Upper lobe of right lung (tissue), 1 donor: ENCODE results near the gene PLEKHG4. TPM values are rescaled to one million over a fixed set of nuclear protein-coding genes. Genes with fewer than 3 reads are reported as not detected.

Experiments
- ATAC-seq: fragments of 200-7000 bp; cut with Tn5 transposase; one replicate; pipeline ENCODE4 v1.9.1; 2020; ENCODE audit warnings: mild to moderate bottlenecking, moderate library complexity
- DNase-seq: peaks from one replicate; pipeline ENCODE4 v3.0.0-alpha.2; 2020
- H3K27ac ChIP-seq: fragments of 200-600 bp; one replicate; pipeline ENCODE4 v1.8.0; 2022
- H3K27me3 ChIP-seq: fragments of 200-600 bp; one replicate; pipeline ENCODE4 v1.8.0; 2022; ENCODE audit warnings: mild to moderate bottlenecking
- H3K36me3 ChIP-seq: fragments of 200-600 bp; one replicate; pipeline ENCODE4 v1.8.0; 2022
- H3K4me1 ChIP-seq: fragments of 200-600 bp; one replicate; pipeline ENCODE4 v1.8.0; 2022
- H3K4me3 ChIP-seq: fragments of 200-600 bp; one replicate; pipeline ENCODE4 v1.8.0; 2022; ENCODE audit warnings: mild to moderate bottlenecking
- H3K9me3 ChIP-seq: fragments of 200-600 bp; one replicate; pipeline ENCODE4 v1.8.0; 2022
- intact Hi-C: fragments of 100-400 bp; cut with DNase I; formaldehyde crosslinking; loops from one replicate; pipeline ENCODE4 v1.11.0; 2022
- total RNA-seq: library from RNA; stranded (reverse); fragmentation: NEBNext Ultra II Directional; extraction: Animal tissue kit (Norgen Biotek cat#: 25700); gene quantifications from one replicate; pipeline ENCODE4 v1.2.1, GENCODE V29; 2021
- TF ChIP-seq, protein P1 (sequence below): fragments of 200-600 bp; IDR thresholded peaks from one replicate; pipeline ENCODE4 v1.8.0; 2022; ENCODE audit warnings: antibody characterized with exemption
- donor health status: DM: no; HTN: yes; CAD: no; lungs with severe emphysema.

The PLEKHG4 gene
- total RNA-seq, 1 donor from 2014 or later: 16.2 TPM

DNA sequence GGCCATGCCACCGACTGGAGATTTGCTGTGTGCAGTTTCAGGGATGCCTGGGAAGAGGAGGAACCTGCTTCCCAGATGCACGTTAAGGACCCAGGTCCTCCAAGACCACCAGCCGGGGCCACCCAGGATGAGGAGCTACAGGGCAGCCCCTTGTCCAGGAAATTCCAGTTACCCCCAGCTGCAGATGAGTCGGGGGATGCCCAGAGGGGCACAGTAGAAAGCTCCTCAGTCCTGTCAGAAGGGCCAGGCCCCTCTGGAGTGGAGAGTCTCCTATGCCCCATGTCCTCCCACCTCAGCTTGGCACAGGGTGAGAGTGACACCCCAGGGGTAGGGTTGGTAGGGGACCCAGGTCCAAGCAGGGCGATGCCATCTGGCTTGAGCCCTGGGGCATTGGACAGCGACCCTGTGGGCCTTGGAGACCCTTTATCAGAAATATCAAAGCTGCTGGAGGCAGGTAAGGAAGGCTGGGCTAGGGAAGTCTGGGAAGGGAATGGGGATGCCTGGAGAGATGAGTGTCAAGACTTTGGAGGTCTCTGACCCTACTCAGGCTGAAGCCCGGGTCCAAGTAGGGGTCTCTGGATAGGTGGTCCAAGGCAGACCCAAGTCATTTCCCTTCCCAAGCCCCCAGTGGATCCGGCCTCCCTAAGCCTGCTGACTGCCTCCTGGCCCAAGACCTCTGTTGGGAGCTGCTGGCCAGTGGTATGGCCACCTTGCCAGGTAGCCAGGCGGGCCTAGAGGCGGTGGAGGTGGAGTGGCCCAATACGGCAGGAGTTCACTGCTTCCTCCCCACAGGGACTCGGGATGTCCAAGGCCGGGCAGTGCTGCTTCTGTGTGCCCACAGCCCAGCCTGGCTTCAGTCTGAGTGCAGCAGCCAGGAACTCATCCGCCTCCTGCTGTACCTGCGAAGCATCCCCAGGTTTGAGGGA, 1.0 kb downstream of the PLEKHG4 start:
- Histone ChIP-seq H3K27me3 (no peaks in the 10 kb centered on the region), H3K9me3 (no peaks in the 10 kb centered on the region), H3K4me1 (peaks cover 15% of the 10 kb centered on the region), H3K4me3 (peak overlapping the region; percentile 68), H3K27ac (no peak overlapping the region), H3K36me3 (peaks cover 8% of the 10 kb centered on the region)
- TF ChIP-seq, protein P1, sequence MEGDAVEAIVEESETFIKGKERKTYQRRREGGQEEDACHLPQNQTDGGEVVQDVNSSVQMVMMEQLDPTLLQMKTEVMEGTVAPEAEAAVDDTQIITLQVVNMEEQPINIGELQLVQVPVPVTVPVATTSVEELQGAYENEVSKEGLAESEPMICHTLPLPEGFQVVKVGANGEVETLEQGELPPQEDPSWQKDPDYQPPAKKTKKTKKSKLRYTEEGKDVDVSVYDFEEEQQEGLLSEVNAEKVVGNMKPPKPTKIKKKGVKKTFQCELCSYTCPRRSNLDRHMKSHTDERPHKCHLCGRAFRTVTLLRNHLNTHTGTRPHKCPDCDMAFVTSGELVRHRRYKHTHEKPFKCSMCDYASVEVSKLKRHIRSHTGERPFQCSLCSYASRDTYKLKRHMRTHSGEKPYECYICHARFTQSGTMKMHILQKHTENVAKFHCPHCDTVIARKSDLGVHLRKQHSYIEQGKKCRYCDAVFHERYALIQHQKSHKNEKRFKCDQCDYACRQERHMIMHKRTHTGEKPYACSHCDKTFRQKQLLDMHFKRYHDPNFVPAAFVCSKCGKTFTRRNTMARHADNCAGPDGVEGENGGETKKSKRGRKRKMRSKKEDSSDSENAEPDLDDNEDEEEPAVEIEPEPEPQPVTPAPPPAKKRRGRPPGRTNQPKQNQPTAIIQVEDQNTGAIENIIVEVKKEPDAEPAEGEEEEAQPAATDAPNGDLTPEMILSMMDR: no peak
- intact Hi-C loops: no loop called here
- DNase-seq: no peak
- ATAC-seq: no peak

DNA sequence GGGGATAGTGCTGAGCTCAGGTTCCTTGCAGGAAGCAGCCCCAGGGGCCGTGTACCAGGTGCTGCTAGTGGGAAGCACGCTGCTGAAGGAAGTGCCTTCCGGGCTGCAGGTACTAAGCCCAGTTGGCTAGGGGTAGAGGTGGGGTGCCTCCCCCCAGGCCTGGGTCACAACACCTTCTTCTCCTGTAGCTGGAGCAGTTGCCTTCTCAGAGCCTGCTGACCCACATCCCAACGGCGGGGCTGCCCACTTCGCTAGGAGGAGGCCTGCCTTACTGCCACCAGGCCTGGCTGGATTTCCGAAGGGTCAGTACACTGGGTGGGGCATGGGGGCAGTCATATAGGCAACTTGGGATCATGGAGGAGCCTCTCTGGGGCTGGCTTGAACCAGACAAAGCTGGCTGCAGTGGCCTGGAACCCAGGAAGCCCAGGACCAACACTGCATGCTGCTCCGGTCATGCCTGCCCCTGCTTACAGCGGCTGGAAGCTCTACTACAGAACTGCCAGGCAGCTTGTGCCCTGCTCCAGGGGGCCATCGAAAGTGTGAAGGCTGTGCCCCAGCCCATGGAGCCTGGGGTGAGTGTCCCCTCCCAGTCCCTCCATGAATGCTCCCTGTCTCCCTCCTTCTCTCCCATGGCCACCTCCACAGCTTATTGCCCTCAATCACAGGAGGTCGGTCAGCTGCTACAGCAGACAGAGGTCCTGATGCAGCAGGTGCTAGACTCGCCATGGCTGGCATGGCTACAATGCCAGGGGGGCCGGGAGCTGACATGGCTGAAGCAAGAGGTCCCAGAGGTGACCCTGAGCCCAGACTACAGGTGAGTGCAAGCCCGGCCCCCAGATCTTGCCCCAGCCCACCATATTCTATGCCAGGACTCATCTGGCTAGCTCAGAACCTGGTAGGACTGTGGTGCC, 2.5 kb downstream of the PLEKHG4 start:
- intact Hi-C loops: no loop called here
- TF ChIP-seq, protein P1: no peak
- Histone ChIP-seq H3K36me3 (no peaks in the 10 kb centered on the region), H3K4me1 (peaks cover 15% of the 10 kb centered on the region), H3K27me3 (no peaks in the 10 kb centered on the region), H3K27ac (no peak overlapping the region), H3K9me3 (no peaks in the 10 kb centered on the region), H3K4me3 (no peak overlapping the region)
- ATAC-seq (no peak), DNase-seq (no peak)

DNA sequence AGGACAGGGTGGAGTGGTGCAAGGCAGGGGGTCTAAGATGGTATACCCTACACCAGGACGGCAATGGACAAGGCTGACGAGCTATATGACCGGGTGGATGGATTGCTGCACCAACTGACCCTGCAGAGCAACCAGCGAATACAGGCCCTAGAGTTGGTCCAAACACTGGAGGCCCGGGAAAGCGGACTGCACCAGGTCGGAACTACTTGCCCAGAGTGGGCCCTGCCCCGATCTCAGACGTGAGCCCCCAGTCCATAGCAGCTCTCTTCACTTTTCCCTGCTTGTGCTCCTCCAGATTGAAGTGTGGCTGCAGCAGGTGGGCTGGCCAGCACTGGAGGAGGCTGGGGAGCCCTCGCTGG, 3.1 kb downstream of the PLEKHG4 start:
- Histone ChIP-seq H3K36me3 (no peaks in the 10 kb centered on the region), H3K9me3 (no peaks in the 10 kb centered on the region), H3K4me1 (peaks cover 14% of the 10 kb centered on the region), H3K4me3 (no peak overlapping the region), H3K27ac (no peak overlapping the region), H3K27me3 (no peaks in the 10 kb centered on the region)
- TF ChIP-seq, protein P1: no peak
- ATAC-seq: no peak
- intact Hi-C loops: no loop called here
- DNase-seq: no peak

DNA sequence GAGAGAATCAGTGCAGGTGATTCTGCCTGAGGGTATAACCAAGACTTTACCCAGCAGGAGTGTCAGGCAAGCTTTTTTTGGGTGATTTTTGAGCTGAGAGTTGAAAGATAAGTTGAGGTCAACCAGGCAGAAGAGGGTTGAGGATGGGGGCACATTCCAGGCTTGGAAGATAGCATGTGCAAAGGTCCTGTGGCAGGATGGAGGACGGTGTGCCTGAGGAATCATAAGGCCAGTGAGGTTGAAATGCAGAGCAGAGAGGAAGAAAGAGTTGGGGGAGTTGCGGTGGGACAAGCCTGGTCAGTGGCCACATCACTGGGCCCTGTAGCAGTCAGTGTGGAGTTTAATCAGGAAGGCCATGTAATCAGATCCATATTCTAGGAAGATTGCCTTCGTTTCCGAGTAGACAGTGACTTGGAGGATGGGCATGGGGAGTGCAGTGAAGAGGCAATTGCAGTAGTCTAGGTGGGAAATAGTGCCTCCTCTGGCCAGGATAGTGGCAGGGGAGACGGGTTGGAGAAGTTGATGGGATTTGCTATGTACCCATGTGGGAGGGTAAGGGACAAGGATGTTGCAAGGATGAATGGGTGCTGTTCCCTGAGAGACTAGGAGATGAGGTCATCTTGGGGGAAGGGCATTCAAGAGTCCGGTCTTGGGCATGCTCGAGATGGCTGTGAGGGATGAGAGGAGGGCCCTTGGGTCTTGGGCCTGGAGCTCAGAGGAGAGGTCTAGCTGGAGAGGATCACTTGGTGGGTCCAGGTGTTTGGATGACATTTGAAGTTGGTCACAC, 3.9 kb downstream of the PLEKHG4 start:
- Histone ChIP-seq H3K36me3 (no peaks in the 10 kb centered on the region), H3K27me3 (no peaks in the 10 kb centered on the region), H3K27ac (no peak overlapping the region), H3K4me1 (peaks cover 6% of the 10 kb centered on the region), H3K9me3 (no peaks in the 10 kb centered on the region), H3K4me3 (no peak overlapping the region)
- TF ChIP-seq, protein P1: no peak
- DNase-seq (no peak), ATAC-seq (no peak)
- intact Hi-C loops: no loop called here

DNA sequence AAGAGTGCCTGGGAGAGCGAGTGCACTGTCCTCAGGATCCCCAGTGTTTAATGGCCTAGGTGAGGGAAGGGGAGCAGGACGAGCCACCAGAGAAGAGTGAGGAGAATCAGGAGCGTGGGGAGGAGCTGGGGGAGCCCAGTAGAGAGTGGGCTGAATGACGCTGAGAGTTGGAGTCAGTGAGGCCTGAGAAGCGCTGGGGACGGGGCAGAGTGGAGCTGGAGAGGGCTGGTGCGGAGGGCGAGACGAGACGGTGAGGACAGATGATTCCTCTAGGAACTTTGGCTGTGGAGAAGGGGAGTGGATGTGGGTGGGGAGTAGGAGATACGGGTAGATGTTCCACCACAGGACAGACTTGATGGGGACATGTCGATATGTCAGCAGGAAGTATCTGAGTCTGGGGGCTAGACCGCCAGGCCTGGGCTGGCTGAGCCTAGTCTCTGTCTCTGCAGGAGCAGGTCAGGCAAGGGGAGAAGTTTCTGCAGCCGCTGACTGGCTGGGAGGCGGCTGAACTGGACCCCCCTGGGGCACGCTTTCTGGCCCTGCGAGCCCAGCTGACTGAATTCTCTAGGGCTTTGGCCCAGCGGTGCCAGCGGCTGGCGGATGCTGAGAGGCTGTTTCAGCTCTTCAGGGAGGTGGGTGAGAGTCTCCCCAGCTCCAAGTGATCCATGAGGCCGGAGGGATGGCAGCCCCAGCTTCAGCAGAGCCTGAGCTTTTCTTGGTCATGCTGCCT, 4.7 kb downstream of the PLEKHG4 start:
- no peaks in the 10 kb centered on the region for H3K4me1 ChIP-seq
- DNase-seq (no peak), ATAC-seq (no peak)
- H3K9me3 ChIP-seq: no peaks in the 10 kb centered on the region
- intact Hi-C loops: no loop called here
- no peak overlapping the region for H3K4me3 ChIP-seq
- no peak overlapping the region for H3K27ac ChIP-seq
- H3K27me3 ChIP-seq: no peaks in the 10 kb centered on the region
- no peaks in the 10 kb centered on the region for H3K36me3 ChIP-seq
- TF ChIP-seq, protein P1: no peak
